Measurements from ENCODE around the gene ROBO1. TPM values are rescaled to one million over a fixed set of nuclear protein-coding genes. Genes with fewer than 3 reads are reported as not detected.

ROBO1 gene
- total RNA-seq, 8 experiments from 2014 or later = 45.0 to 147 (median 67.8) TPM

DNA sequence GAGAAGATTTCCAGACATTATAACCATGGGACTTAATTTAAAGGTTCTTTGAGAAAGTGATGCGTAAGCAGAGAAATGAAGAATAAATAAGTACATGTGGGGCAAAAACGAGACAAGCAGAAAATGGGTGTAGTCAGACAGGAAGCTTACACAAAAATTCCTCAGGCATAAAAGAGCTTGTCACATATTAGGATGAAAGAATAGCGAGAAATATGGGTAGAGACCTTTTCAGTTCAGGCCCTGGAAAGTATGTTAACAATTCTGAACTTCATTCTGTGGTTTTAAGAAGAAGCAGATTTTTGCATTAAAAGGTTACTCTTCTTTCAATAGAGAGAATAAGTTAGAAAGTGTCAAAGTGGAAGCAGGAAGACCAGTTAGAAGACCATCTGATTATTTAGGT lies 352.4 kb downstream of the ROBO1 start:
- no peaks in the 10 kb centered on the region for H3K4me1 ChIP-seq (replicated peaks in 1 of 2)
- no peak overlapping the region for H3K27ac ChIP-seq
- in situ Hi-C loops (cut with MboI; ENCODE audit: low pct_unique_long_range_greater_than_20kb in 2 of 9, low sequenced_read_pairs in 9 of 9, unreplicated experiment in 9 of 9) = no loop called here
- WGBS, 10 experiments = 0 to 93% (median 64%) methylated on average over 1 to 3 of the region's 3 CpGs
- H3K4me3 ChIP-seq = no peak overlapping the region
- peak in 3 of 8 experiments; percentile 34 to 48 (median 40) for ATAC-seq (replicated peaks in 6 of 8)

DNA sequence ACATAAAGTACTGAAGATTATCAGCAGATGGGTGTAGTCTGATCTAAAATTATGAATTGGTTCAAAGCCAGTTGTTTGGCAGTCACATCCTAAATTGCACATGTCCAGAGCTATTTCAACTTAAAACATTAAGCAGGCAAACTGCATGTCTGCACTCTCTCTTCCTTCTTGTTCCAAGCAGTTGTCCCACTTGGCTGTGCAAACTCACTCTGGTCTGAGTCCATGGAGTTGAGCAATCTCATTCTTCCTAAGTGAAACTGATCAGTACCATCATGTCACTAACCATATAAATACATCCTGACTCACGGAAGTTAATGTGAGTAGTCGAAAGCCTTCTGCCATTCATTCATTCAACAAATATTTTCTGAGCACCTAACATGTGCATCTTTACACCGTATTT lies 353.0 kb downstream of the ROBO1 start:
- Histone ChIP-seq H3K4me1 (replicated peaks in 1 of 2) (no peaks in the 10 kb centered on the region), H3K4me3 (no peak overlapping the region), H3K27ac (no peak overlapping the region)
- WGBS, 10 experiments = 0 to 100% (median 50%) methylated on average over 2 to 3 of the region's 3 CpGs; no CpG with 5 or more reads in 2 of the 10 experiments
- in situ Hi-C loops (cut with MboI; ENCODE audit: low pct_unique_long_range_greater_than_20kb in 2 of 9, low sequenced_read_pairs in 9 of 9, unreplicated experiment in 9 of 9) = no loop called here
- peak in 3 of 8 experiments; percentile 63 to 82 (median 78) for ATAC-seq (replicated peaks in 6 of 8)

DNA sequence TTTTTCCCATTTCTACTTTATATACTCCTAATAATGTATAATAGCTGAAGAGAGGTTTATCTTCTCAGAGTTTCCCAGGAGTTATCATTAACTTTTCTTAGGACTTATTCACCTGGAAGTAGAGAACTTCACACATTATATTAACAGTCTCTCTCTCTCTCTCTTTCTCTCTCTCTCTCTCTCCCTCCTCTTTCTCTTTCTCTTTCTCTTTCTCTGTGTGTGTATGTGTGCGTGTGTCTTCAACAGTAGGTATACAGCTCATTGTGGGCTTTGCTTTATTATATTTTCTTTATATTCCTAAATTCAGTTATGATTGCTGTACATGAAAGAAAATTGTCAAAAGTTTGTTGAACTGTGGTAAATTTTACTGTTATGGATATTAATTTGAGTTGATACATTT lies 353.8 kb downstream of the ROBO1 start:
- ATAC-seq (replicated peaks in 6 of 8) = no peak
- H3K4me3 ChIP-seq = no peak overlapping the region
- in situ Hi-C loops (cut with MboI; ENCODE audit: low pct_unique_long_range_greater_than_20kb in 2 of 9, low sequenced_read_pairs in 9 of 9, unreplicated experiment in 9 of 9) = no loop called here
- no peaks in the 10 kb centered on the region for H3K4me1 ChIP-seq (replicated peaks in 1 of 2)
- H3K27ac ChIP-seq = no peak overlapping the region
- 0 to 100% (median 100%) methylated on average over 1 of the region's 1 CpG; no CpG with 5 or more reads in 1 of the 10 experiments for WGBS, 10 experiments

DNA sequence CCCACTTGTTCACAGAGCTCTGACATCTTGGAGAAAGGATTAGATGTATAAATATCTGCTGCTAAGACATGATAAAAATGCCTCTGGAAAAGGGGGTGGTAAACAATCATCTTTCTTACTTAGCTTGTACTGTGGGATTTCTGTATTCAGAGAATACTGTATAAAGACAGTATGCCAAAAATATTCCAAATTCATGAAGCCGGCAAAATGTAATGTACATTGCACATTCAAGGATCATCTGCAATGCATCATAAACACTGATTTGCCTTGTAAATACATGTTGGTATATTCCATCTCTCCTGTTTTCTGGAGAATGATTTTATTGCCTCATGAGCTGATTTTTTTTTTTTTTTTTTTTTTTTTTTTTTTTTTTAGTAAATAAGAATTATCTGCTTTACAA lies 355.3 kb downstream of the ROBO1 start:
- Histone ChIP-seq H3K4me3 (no peak overlapping the region), H3K27ac (no peak overlapping the region), H3K4me1 (replicated peaks in 1 of 2) (no peaks in the 10 kb centered on the region)
- in situ Hi-C loops (cut with MboI; ENCODE audit: low pct_unique_long_range_greater_than_20kb in 2 of 9, low sequenced_read_pairs in 9 of 9, unreplicated experiment in 9 of 9) = no loop called here
- peak in 1 of 8 experiments; percentile 70 for ATAC-seq (replicated peaks in 6 of 8)
- WGBS, 10 experiments = 0% methylated on average over 1 of the region's 1 CpG; no CpG with 5 or more reads in 3 of the 10 experiments

DNA sequence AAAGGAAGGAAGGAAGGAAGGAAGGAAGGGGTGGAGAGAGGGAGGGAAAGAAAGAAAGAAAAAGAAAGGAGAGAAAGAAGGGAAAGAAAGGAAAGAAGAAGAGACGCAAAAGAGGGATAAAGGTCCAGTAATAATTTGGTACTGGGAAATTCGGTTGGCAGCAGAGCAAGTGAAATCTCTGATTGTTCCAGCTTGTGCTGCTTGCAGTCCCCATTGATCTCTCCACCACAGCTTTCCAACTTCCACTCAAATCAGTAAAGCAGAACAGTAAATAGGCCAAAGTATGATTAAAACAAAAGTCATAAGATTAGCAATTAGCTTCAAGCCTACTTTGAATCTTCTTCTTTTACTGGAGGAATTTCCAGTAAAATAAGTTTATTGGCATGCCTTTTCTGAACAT lies 357.2 kb downstream of the ROBO1 start:
- H3K4me3 ChIP-seq = no peak overlapping the region
- ATAC-seq (replicated peaks in 6 of 8) = no peak
- no peaks in the 10 kb centered on the region for H3K4me1 ChIP-seq (replicated peaks in 1 of 2)
- in situ Hi-C loops (cut with MboI; ENCODE audit: low pct_unique_long_range_greater_than_20kb in 2 of 9, low sequenced_read_pairs in 9 of 9, unreplicated experiment in 9 of 9) = no loop called here
- H3K27ac ChIP-seq = no peak overlapping the region
- 0 to 100% (median 79%) methylated on average over 1 to 2 of the region's 2 CpGs for WGBS, 10 experiments

DNA sequence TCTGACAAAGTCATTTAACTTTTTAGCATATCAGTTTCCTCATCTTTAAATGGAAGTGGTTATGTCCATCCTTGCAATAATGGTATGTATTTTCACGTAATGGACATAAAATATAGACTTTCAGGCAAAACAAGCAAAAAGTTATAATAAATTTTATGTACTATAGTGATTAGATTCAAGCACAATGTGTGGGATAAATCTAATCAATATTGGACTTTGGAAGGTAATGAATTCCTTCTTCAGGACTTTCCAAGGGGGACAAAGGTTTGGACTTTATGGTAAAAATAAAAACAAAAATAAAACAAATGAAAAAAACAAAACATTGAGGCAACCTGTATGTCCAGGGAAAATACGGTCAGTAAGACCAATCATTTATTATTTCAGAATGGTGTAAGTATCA lies 357.7 kb downstream of the ROBO1 start:
- no peaks in the 10 kb centered on the region for H3K4me1 ChIP-seq (replicated peaks in 1 of 2)
- ATAC-seq (replicated peaks in 6 of 8) = no peak
- in situ Hi-C loops (cut with MboI; ENCODE audit: low pct_unique_long_range_greater_than_20kb in 2 of 9, low sequenced_read_pairs in 9 of 9, unreplicated experiment in 9 of 9) = no loop called here
- 12 to 94% (median 81%) methylated on average over 2 of the region's 2 CpGs for WGBS, 10 experiments
- H3K27ac ChIP-seq = no peak overlapping the region
- H3K4me3 ChIP-seq = no peak overlapping the region

DNA sequence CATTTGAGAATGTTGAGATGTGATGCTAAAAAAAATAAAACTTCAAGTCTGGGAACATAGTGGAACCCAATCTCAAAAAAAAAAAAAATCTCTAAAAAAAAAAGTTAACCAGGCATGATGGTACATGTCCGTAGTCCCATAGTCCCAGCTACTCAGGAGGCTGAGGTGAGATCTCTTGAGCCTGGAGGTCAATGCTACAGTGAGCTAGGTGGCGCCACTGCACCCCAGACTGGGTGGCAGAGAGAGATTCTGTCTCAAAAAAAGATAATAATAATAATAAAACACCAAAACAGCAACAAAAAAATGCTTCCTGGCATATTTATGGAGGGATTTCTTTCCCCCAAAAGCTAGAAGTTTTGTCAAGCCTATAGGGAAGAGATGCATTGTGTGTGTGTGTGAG lies 361.6 kb downstream of the ROBO1 start:
- Histone ChIP-seq H3K4me1 (replicated peaks in 1 of 2) (no peaks in the 10 kb centered on the region), H3K4me3 (no peak overlapping the region), H3K27ac (no peak overlapping the region)
- 60 to 100% (median 80%) methylated on average over 1 to 2 of the region's 2 CpGs; no CpG with 5 or more reads in 1 of the 10 experiments for WGBS, 10 experiments
- in situ Hi-C loops (cut with MboI; ENCODE audit: low pct_unique_long_range_greater_than_20kb in 2 of 9, low sequenced_read_pairs in 9 of 9, unreplicated experiment in 9 of 9) = no loop called here
- no peak for ATAC-seq (replicated peaks in 6 of 8)

DNA sequence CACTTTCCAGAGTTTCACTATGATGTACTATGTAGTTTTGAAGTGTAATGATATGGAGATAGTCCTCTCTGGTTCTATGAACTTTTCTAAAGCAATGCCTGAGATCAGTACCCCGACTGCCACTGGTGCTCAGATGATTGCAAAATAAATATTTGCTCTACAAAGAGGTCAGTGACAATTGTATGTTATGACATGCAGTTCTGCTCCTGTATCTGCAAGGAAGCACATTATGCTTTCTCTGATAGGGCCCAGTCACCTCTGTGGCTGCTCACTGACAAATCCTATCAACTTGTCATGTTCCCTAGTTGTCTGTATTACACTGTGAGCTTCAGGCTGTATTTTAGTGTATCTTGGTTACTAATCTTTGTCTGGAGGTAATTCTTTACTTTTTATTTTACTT lies 362.6 kb downstream of the ROBO1 start:
- no peak overlapping the region for H3K4me3 ChIP-seq
- in situ Hi-C loops (cut with MboI; ENCODE audit: low pct_unique_long_range_greater_than_20kb in 2 of 9, low sequenced_read_pairs in 9 of 9, unreplicated experiment in 9 of 9) = no loop called here
- WGBS, 10 experiments = 0 to 100% (median 72%) methylated on average over 1 of the region's 1 CpG; no CpG with 5 or more reads in 4 of the 10 experiments

DNA sequence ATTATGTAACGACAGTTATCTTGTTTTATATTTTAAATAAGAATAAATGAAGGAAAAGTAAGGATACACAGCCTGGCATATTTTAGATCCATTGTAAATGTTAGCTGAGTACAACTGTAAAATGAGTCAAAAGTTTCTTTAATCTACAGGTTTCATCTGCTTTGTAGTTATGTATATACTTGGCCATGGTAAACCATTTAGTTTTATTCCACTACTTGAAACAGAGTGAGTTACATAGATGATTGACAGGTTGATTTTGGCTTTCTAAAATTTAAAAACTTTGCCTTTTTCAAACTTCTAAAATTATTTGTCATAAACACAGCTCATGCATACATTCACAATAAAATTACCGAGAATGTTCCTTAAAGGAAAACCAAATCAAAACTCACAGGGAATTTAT lies 371.2 kb downstream of the ROBO1 start:
- H3K4me1 ChIP-seq (replicated peaks in 1 of 2) = no peaks in the 10 kb centered on the region
- 38 to 100% (median 92%) methylated on average over 2 of the region's 2 CpGs; no CpG with 5 or more reads in 1 of the 10 experiments for WGBS, 10 experiments

More for the DNA sequence above, 362.6 kb downstream of the ROBO1 start:
- Histone ChIP-seq H3K27ac (no peak overlapping the region), H3K4me1 (replicated peaks in 1 of 2) (no peaks in the 10 kb centered on the region)
- peak in 1 of 8 experiments; percentile 18 for ATAC-seq (replicated peaks in 6 of 8)

DNA sequence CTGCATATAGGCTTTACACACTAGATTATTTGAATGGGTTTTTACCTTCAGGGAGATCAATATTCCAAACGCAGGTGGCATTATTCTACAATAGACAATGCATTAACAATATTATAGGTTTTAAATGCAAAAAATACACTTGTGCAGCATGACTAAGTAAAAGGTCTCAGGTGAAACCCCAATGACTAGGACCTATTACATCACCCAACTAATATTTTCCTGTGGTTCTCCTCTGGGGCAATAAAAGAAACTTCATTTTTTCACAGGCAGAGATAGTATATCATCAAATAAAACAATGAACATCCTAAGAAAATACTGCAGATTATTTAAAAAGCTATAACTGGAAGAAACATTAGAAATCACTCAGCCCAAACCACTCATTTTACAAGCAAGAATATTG lies 375.3 kb downstream of the ROBO1 start:
- in situ Hi-C loops (cut with MboI; ENCODE audit: low pct_unique_long_range_greater_than_20kb in 2 of 9, low sequenced_read_pairs in 9 of 9, unreplicated experiment in 9 of 9) = loop anchor here in 2 of 9 experiments (25.0 kb wide), 1 partner anchor 95 kb away; no protein-coding TSS in a partner anchor
- Histone ChIP-seq H3K27ac (no peak overlapping the region), H3K4me1 (replicated peaks in 1 of 2) (no peaks in the 10 kb centered on the region), H3K4me3 (no peak overlapping the region)
- 11 to 100% (median 83%) methylated on average over 1 of the region's 1 CpG for WGBS, 10 experiments
- ATAC-seq (replicated peaks in 6 of 8) = no peak

More for the DNA sequence above, 371.2 kb downstream of the ROBO1 start:
- in situ Hi-C loops (cut with MboI; ENCODE audit: low pct_unique_long_range_greater_than_20kb in 2 of 9, low sequenced_read_pairs in 9 of 9, unreplicated experiment in 9 of 9) = loop anchor here in 2 of 9 experiments (25.0 kb wide), 1 partner anchor 91 kb away; no protein-coding TSS in a partner anchor
- no peak overlapping the region for H3K4me3 ChIP-seq
- no peak overlapping the region for H3K27ac ChIP-seq
- ATAC-seq (replicated peaks in 6 of 8) = no peak

DNA sequence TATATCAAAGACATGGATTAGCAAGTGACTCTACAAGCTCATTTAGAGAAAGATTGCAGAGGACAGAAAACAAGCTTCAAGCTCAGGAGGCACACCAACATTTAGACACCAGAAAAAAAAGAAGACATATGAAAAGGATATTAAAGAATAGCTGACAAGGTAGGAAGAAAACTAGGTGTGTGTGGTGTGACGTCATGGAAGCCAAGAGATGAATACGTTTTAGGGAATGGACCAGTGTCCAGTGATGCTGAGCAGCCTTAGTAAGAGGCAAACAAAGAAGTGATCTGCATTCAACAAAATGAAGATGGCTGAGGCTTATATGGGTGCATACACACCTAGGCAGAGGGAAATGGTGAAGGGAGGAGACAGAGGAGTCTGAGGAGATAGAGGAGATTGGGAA lies 377.4 kb downstream of the ROBO1 start:
- in situ Hi-C loops (cut with MboI; ENCODE audit: low pct_unique_long_range_greater_than_20kb in 2 of 9, low sequenced_read_pairs in 9 of 9, unreplicated experiment in 9 of 9) = loop anchor here in 2 of 9 experiments (25.0 kb wide), 1 partner anchor 97 kb away; no protein-coding TSS in a partner anchor
- no peak for ATAC-seq (replicated peaks in 6 of 8)
- 20 to 100% (median 77%) methylated on average over 1 to 2 of the region's 2 CpGs; no CpG with 5 or more reads in 2 of the 10 experiments for WGBS, 10 experiments
- Histone ChIP-seq H3K27ac (no peak overlapping the region), H3K4me1 (replicated peaks in 1 of 2) (no peaks in the 10 kb centered on the region), H3K4me3 (no peak overlapping the region)

DNA sequence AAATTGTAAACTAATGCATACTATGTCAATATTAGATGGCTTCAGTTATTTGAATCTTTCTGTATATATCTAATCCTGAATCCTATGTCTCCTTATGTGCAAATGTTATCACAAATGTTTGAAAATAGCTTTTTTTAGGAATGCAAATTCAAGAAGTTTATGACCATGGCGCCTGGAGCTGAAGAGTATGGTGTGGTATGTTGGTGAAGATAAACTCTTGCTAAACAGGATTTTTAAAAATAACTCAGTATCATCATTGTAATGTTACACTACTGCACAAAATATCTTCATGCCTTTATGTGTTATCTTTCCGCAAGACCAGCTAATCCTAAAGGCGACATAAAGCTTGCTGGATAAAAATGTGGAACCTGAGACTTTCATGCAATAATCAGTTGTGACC lies 382.6 kb downstream of the ROBO1 start:
- 12 to 100% (median 86%) methylated on average over 2 to 3 of the region's 3 CpGs; no CpG with 5 or more reads in 1 of the 10 experiments for WGBS, 10 experiments
- Histone ChIP-seq H3K4me3 (no peak overlapping the region), H3K4me1 (replicated peaks in 1 of 2) (peaks cover 0 to 9% of the 10 kb centered on the region in 2 donors), H3K27ac (no peak overlapping the region)
- in situ Hi-C loops (cut with MboI; ENCODE audit: low pct_unique_long_range_greater_than_20kb in 2 of 9, low sequenced_read_pairs in 9 of 9, unreplicated experiment in 9 of 9) = loop anchor here in 2 of 9 experiments (25.0 kb wide), 1 partner anchor 102 kb away; no protein-coding TSS in a partner anchor
- ATAC-seq (replicated peaks in 6 of 8) = no peak

DNA sequence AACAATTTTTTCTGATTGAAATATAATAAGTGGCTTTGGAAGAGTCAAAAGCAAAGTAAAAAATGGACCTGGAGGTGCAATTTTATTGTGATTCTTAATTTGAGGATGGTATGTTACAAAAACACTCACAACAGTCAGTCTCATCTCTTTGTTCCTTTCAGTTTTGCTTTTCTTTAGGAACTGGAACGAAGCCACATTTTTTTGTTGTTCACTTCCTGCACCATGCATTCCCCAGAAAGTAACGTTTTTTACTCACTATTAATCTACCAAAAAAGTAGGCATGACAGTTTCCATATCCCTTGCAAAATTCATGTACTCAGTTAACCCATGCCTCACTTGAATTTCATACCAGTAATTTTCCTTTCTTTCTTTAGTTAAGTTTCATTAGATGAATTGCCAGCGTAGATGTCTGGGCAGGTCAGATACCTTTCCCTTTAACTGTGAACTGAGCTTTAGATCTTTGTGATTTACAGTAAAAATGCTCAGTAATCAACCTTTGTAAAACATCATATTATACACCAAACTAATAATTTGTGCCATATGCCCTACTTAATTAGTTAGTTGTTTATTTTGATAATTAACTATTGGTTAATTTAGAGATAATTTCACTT lies 384.3 kb downstream of the ROBO1 start:
- ATAC-seq (replicated peaks in 6 of 8) = peak in 3 of 8 experiments; percentile 27 to 60 (median 29)
- WGBS, 10 experiments = 5 to 47% (median 40%) methylated on average over 1 to 3 of the region's 3 CpGs
- H3K4me1 ChIP-seq (replicated peaks in 1 of 2) = peaks cover 0 to 9% of the 10 kb centered on the region in 2 donors
- H3K27ac ChIP-seq = no peak overlapping the region
- H3K4me3 ChIP-seq = no peak overlapping the region
- in situ Hi-C loops (cut with MboI; ENCODE audit: low pct_unique_long_range_greater_than_20kb in 2 of 9, low sequenced_read_pairs in 9 of 9, unreplicated experiment in 9 of 9) = loop anchor here in 2 of 9 experiments (25.0 kb wide), 1 partner anchor 104 kb away; no protein-coding TSS in a partner anchor
